ENCODE measurements around the gene CFAP57. TPM values are rescaled to one million over a fixed set of nuclear protein-coding genes. Genes with fewer than 3 reads are reported as not detected.
A peak's percentile ranks its signal among the peaks of the same experiment; 100 is the strongest.
"Not testable (repeated sequence)": the region's sequence is repeated elsewhere in the genome, so short reads cannot be mapped to it uniquely, and the experiment has no call there.

Gene CFAP57
- 0.77 TPM for polyA plus RNA-seq (2013, experiment 1 of 2)
- polyA plus RNA-seq (2013, experiment 2 of 2) = 0.76 TPM

DNA sequence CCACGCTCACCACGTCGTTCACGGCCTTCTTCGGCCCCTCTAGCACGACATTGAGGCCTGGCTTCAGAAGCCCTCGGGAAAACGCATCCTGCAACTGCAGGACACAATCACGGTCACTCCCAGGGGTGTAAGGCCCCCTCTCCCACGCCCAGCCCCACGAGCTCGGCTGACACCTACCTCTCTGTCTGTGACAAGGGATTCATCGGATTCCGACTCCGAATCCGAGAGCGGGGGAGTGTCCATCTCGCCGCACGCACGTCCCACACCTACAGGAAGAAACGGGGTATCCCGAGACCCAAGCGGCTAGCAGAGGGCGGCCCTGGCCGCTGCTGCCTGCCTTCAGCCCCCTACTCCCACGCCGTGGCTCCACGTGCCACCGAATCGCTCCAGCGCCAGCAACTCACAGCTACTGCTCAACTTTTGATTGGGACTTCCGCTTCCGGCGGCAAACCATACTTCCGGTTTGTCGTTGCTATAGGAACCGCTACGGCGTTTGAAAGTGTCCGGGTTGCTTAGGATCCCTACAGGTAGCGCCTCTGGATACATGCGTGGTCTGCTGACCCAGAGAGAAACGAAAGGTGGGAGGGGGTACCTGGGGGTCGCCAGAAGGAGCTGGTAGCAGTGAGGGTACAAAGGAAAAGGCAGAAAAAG lies at the start of gene CFAP57, which contains the start of gene EBNA1BP2:
CFAP57 (plus strand) TSS at position 455 of the 651 bp plus-strand sequence. CDS start 424 bp downstream, outside the sequence.
EBNA1BP2 (minus strand) TSS at position 415 of the 651 bp plus-strand sequence; CDS start at position 243, 172 bp downstream.
- 1% methylated on average over 36 to 44 of the region's 45 CpGs for WGBS, 2 experiments (ENCODE audit: insufficient coverage in 2 of 2)
- Histone ChIP-seq H3K27ac (ENCODE audit: low read depth, low read length, severe bottlenecking) (peak within 1 kb of the TSS; percentile 86), H3K36me3 (ENCODE audit: control insufficient read depth, insufficient read depth, low read length) (peaks cover 39% of the 10 kb centered on the region), H3K4me3 (ENCODE audit: extremely low read depth, insufficient read depth, low read length, poor library complexity, severe bottlenecking) (peak within 1 kb of the TSS; percentile 86), H3K9me3 (ENCODE audit: control insufficient read depth, low read length) (peaks cover 5% of the 10 kb centered on the region), H3K4me1 (ENCODE audit: control insufficient read depth, insufficient read depth, low read length, poor library complexity, severe bottlenecking) (peaks cover 4% of the 10 kb centered on the region)

- H3K9me3 ChIP-seq (ENCODE audit: control insufficient read depth, low read length) = peaks cover 7% of the 10 kb centered on the region
- H3K4me3 ChIP-seq (ENCODE audit: extremely low read depth, insufficient read depth, low read length, poor library complexity, severe bottlenecking) = no peak overlapping the region
- no CpG with 5 or more reads among the region's 1 CpG for WGBS, 2 experiments (ENCODE audit: insufficient coverage in 2 of 2)
These were observed 49.1 kb upstream of the CFAP57 start for GRCh38 chr1:43123031-43123430.

DNA sequence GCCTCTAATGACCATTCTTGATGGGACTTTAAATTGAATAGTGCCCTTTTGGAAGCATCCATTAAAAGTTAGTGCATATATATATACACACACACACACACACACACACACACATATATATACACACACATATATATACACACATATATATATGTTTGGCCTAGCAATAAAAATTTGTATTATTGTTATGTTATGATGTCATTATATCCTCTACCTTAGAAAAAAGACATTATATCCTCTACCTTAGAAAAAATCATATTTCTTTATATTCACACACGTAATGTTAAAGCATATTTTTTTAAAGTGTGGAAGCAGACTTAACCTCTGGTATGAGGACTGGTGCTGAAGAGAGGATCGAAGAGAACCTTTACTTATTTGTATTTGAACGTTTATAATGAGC lies 43.3 kb upstream of the CFAP57 start:
- WGBS, 2 experiments (ENCODE audit: insufficient coverage in 2 of 2) = no CpG with 5 or more reads among the region's 3 CpGs
- peaks cover 7% of the 10 kb centered on the region for H3K9me3 ChIP-seq (ENCODE audit: control insufficient read depth, low read length)
- H3K4me3 ChIP-seq (ENCODE audit: extremely low read depth, insufficient read depth, low read length, poor library complexity, severe bottlenecking) = no peak overlapping the region
- H3K27ac ChIP-seq (ENCODE audit: low read depth, low read length, severe bottlenecking) = no peak overlapping the region
- no peaks in the 10 kb centered on the region for H3K36me3 ChIP-seq (ENCODE audit: control insufficient read depth, insufficient read depth, low read length)
- no peaks in the 10 kb centered on the region for H3K4me1 ChIP-seq (ENCODE audit: control insufficient read depth, insufficient read depth, low read length, poor library complexity, severe bottlenecking)

More at GRCh38 chr1:43123031-43123430, 49.1 kb upstream of the CFAP57 start:
- no peaks in the 10 kb centered on the region for H3K36me3 ChIP-seq (ENCODE audit: control insufficient read depth, insufficient read depth, low read length)
- H3K27ac ChIP-seq (ENCODE audit: low read depth, low read length, severe bottlenecking) = no peak overlapping the region
- peaks cover 4% of the 10 kb centered on the region for H3K4me1 ChIP-seq (ENCODE audit: control insufficient read depth, insufficient read depth, low read length, poor library complexity, severe bottlenecking)

DNA sequence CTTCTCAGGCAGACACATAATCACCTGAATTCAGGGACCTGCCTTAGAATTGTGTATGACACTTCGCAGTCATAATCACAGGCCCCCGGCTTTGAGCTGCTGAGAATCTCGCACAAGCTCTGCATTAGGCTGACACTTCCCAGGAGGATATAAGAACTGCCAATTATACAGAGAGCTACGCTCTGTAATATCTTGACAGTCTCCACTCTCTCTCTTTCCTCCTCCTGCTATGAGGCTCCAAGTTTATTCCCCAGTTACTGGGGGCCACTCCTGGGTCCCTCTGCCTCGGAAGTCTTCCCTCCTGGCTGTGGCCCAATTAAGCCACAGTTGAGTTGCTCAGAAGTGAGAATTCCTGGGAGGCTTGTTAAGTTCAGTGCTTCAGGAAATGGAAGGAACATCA lies 42.7 kb upstream of the CFAP57 start:
- WGBS, 2 experiments (ENCODE audit: insufficient coverage in 2 of 2) = 84 to 93% methylated on average over 4 to 5 of the region's 5 CpGs
- no peak overlapping the region for H3K4me3 ChIP-seq (ENCODE audit: extremely low read depth, insufficient read depth, low read length, poor library complexity, severe bottlenecking)
- no peak overlapping the region for H3K27ac ChIP-seq (ENCODE audit: low read depth, low read length, severe bottlenecking)
- H3K9me3 ChIP-seq (ENCODE audit: control insufficient read depth, low read length) = peaks cover 7% of the 10 kb centered on the region
- H3K36me3 ChIP-seq (ENCODE audit: control insufficient read depth, insufficient read depth, low read length) = no peaks in the 10 kb centered on the region
- H3K4me1 ChIP-seq (ENCODE audit: control insufficient read depth, insufficient read depth, low read length, poor library complexity, severe bottlenecking) = no peaks in the 10 kb centered on the region

DNA sequence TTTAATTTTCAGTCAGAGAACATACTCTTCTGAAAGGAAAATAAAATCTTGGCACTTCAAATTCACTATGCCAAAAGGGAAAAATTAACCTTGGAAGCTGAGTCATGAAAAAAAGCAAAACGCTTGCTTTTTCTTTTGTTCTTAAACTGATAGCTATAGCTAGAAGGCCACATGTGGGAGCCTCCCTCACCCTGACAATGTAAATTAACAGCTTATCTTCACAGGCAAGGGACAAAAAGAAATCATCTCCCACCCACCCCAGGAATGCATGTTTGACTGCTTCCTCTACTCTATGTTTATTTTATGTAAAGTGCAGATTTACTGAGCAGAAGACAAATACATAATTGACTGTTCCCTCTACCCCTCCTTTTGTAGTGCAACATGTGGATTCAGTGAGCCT lies 38.1 kb upstream of the CFAP57 start:
- Histone ChIP-seq H3K4me3 (ENCODE audit: extremely low read depth, insufficient read depth, low read length, poor library complexity, severe bottlenecking) (no peak overlapping the region), H3K9me3 (ENCODE audit: control insufficient read depth, low read length) (peaks cover 5% of the 10 kb centered on the region), H3K36me3 (ENCODE audit: control insufficient read depth, insufficient read depth, low read length) (no peaks in the 10 kb centered on the region), H3K4me1 (ENCODE audit: control insufficient read depth, insufficient read depth, low read length, poor library complexity, severe bottlenecking) (no peaks in the 10 kb centered on the region), H3K27ac (ENCODE audit: low read depth, low read length, severe bottlenecking) (no peak overlapping the region)
- no CpG with 5 or more reads among the region's 1 CpG for WGBS, 2 experiments (ENCODE audit: insufficient coverage in 2 of 2)

GRCh38 chr1:43134640-43135039 lies 37.5 kb upstream of the CFAP57 start:
- H3K36me3 ChIP-seq (ENCODE audit: control insufficient read depth, insufficient read depth, low read length) = no peaks in the 10 kb centered on the region
- no peaks in the 10 kb centered on the region for H3K4me1 ChIP-seq (ENCODE audit: control insufficient read depth, insufficient read depth, low read length, poor library complexity, severe bottlenecking)
- peaks cover 8% of the 10 kb centered on the region for H3K9me3 ChIP-seq (ENCODE audit: control insufficient read depth, low read length)
- H3K4me3 ChIP-seq (ENCODE audit: extremely low read depth, insufficient read depth, low read length, poor library complexity, severe bottlenecking) = no peak overlapping the region
- H3K27ac ChIP-seq (ENCODE audit: low read depth, low read length, severe bottlenecking) = no peak overlapping the region

- Histone ChIP-seq H3K4me1 (ENCODE audit: control insufficient read depth, insufficient read depth, low read length, poor library complexity, severe bottlenecking) (no peaks in the 10 kb centered on the region), H3K36me3 (ENCODE audit: control insufficient read depth, insufficient read depth, low read length) (no peaks in the 10 kb centered on the region), H3K4me3 (ENCODE audit: extremely low read depth, insufficient read depth, low read length, poor library complexity, severe bottlenecking) (no peak overlapping the region), H3K27ac (ENCODE audit: low read depth, low read length, severe bottlenecking) (no peak overlapping the region), H3K9me3 (ENCODE audit: control insufficient read depth, low read length) (peaks cover 9% of the 10 kb centered on the region)
- WGBS, 2 experiments (ENCODE audit: insufficient coverage in 2 of 2) = 93 to 100% methylated on average over 6 to 7 of the region's 9 CpGs
These were observed 36.0 kb upstream of the CFAP57 start for GRCh38 chr1:43135857-43136781.

GRCh38 chr1:43137445-43138052 lies 34.6 kb upstream of the CFAP57 start:
- Histone ChIP-seq H3K36me3 (ENCODE audit: control insufficient read depth, insufficient read depth, low read length) (no peaks in the 10 kb centered on the region), H3K9me3 (ENCODE audit: control insufficient read depth, low read length) (peaks cover 9% of the 10 kb centered on the region), H3K27ac (ENCODE audit: low read depth, low read length, severe bottlenecking) (no peak overlapping the region), H3K4me1 (ENCODE audit: control insufficient read depth, insufficient read depth, low read length, poor library complexity, severe bottlenecking) (no peaks in the 10 kb centered on the region), H3K4me3 (ENCODE audit: extremely low read depth, insufficient read depth, low read length, poor library complexity, severe bottlenecking) (no peak overlapping the region)
- 94 to 98% methylated on average over 5 to 6 of the region's 7 CpGs for WGBS, 2 experiments (ENCODE audit: insufficient coverage in 2 of 2)

DNA sequence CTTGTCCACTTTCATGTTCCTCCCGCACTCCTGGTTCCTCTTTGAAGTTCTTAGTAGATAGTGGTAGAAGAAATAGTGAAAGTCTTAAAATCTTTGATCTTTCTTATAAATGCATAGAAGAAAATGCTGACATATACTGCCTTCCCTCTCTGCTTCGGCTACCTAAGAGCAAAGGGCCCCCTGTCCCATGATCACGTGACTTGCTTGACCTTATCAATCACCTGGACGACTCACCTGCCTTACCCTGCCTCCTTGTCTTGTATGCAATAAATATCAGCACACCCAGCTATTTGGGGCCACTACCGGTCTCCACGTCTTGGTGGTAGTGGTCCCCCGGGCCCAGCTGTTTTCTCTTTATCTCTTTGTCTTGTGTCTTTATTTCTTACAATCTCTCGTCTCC lies 32.8 kb upstream of the CFAP57 start:
- not testable (repeated sequence) for H3K4me3 ChIP-seq (ENCODE audit: extremely low read depth, insufficient read depth, low read length, poor library complexity, severe bottlenecking); H3K4me1 ChIP-seq (ENCODE audit: control insufficient read depth, insufficient read depth, low read length, poor library complexity, severe bottlenecking); H3K9me3 ChIP-seq (ENCODE audit: control insufficient read depth, low read length); H3K36me3 ChIP-seq (ENCODE audit: control insufficient read depth, insufficient read depth, low read length); H3K27ac ChIP-seq (ENCODE audit: low read depth, low read length, severe bottlenecking)
- 81 to 92% methylated on average over 7 to 8 of the region's 8 CpGs for WGBS, 2 experiments (ENCODE audit: insufficient coverage in 2 of 2)

GRCh38 chr1:43140010-43140409 lies 32.1 kb upstream of the CFAP57 start:
- H3K4me3 ChIP-seq (ENCODE audit: extremely low read depth, insufficient read depth, low read length, poor library complexity, severe bottlenecking) = no peak overlapping the region
- no peaks in the 10 kb centered on the region for H3K4me1 ChIP-seq (ENCODE audit: control insufficient read depth, insufficient read depth, low read length, poor library complexity, severe bottlenecking)
- H3K27ac ChIP-seq (ENCODE audit: low read depth, low read length, severe bottlenecking) = no peak overlapping the region
- peaks cover 6% of the 10 kb centered on the region for H3K9me3 ChIP-seq (ENCODE audit: control insufficient read depth, low read length)
- H3K36me3 ChIP-seq (ENCODE audit: control insufficient read depth, insufficient read depth, low read length) = no peaks in the 10 kb centered on the region

Data from mesodermal cell (in vitro differentiated cells).